ENCODE data around the gene EOMES. TPM values are rescaled to one million over a fixed set of nuclear protein-coding genes. Genes with fewer than 3 reads are reported as not detected.
"Not testable (repeated sequence)": the region's sequence is repeated elsewhere in the genome, so short reads cannot be mapped to it uniquely, and the experiment has no call there.

Gene EOMES
- under 1 TPM in 2 of 4 donors, not detected in 2; 0.15 to 0.67 TPM for total RNA-seq

DNA sequence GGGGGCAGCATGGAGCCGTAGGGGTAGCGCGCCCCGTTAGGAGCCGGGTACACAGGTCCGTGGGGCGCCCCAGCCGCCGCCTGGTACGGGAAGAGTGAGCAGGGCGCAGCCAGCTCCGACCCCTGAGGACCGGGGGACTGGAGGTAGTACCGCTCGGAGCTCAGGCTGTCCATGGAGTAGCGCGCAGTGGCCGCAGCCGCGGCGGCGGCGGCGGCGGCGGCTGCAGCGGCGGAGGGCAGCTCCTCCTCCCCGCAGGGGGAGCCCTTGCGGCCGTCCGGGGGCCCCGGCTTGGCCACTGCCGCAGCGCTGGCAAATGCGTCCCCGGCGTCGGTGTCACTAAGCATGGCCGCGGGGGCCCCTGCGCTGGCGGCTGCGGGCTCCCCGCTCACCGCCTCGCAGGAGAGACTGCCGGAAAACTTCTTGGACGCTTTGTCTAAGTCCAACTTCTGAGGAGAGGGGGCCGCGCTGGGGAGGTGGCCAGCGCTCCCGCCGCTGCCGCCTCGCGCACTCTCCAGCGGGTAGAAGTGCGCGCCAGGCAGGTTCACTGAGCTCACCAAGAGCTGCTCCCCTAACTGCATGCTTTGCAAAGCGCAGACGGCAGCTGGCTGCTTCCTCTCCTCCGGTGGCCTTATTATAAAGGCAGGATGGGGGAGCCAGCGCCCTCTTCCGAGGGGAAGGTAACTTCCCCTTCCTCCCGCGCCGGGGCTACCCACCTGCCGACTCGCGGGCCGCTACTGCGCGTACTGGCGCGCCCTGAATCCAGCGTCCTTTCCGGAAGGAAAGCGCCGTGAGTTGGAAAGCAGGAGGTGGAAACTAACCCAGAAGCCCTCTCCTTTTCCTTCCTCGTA, at the start of gene EOMES:
TSS of gene EOMES (minus strand) at position 607 of the 848 bp plus-strand sequence. CDS start at position 578, 29 bp downstream.
- Histone ChIP-seq H3K4me1 (peaks cover 0 to 42% (median 18%) of the 10 kb centered on the region in 3 donors), H3K27ac (no peak within 1 kb of the TSS), H3K36me3 (no peaks in the 10 kb centered on the region), H3K4me3 (peak within 1 kb of the TSS; percentile 15 to 51), H3K27me3 (peaks cover 100% of the 10 kb centered on the region), H3K9me3 (no peaks in the 10 kb centered on the region)
- TF ChIP-seq EP300 (IDR thresholded peaks at IDR 0.05): no peak
- no peak for TF ChIP-seq POLR2AphosphoS5 (IDR thresholded peaks at IDR 0.05)
- TF ChIP-seq, protein P1, sequence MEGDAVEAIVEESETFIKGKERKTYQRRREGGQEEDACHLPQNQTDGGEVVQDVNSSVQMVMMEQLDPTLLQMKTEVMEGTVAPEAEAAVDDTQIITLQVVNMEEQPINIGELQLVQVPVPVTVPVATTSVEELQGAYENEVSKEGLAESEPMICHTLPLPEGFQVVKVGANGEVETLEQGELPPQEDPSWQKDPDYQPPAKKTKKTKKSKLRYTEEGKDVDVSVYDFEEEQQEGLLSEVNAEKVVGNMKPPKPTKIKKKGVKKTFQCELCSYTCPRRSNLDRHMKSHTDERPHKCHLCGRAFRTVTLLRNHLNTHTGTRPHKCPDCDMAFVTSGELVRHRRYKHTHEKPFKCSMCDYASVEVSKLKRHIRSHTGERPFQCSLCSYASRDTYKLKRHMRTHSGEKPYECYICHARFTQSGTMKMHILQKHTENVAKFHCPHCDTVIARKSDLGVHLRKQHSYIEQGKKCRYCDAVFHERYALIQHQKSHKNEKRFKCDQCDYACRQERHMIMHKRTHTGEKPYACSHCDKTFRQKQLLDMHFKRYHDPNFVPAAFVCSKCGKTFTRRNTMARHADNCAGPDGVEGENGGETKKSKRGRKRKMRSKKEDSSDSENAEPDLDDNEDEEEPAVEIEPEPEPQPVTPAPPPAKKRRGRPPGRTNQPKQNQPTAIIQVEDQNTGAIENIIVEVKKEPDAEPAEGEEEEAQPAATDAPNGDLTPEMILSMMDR (IDR thresholded peaks at IDR 0.05): no peak
- TF ChIP-seq POLR2A (IDR thresholded peaks at IDR 0.05): no peak
- WGBS, 2 donors (ENCODE audit: low coverage in 1 of 2): 0% methylated on average over 1 of the region's 81 CpGs
- ATAC-seq: peak; percentile 50

DNA sequence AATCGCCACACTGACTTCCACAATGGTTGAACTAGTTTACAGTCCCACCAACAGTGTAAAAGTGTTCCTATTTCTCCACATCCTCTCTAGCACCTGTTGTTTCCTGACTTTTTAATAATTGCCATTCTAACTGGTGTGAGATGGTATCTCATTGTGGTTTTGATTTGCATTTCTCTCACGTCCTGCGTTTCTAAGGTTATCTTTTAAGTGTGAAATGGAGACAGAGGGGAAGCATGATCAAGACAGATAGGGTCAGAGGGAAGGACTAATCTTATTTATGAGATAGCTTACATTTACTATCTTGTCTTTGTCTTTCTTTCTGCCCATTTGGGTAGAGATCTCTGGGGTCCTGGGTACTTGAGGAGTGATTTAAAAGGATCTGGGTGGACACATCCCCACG, 48.3 kb upstream of the EOMES start:
- not testable (repeated sequence) for ATAC-seq, H3K27me3 ChIP-seq
- 13 to 30% methylated on average over 2 to 3 of the region's 4 CpGs for WGBS, 2 donors (ENCODE audit: low coverage in 1 of 2)

DNA sequence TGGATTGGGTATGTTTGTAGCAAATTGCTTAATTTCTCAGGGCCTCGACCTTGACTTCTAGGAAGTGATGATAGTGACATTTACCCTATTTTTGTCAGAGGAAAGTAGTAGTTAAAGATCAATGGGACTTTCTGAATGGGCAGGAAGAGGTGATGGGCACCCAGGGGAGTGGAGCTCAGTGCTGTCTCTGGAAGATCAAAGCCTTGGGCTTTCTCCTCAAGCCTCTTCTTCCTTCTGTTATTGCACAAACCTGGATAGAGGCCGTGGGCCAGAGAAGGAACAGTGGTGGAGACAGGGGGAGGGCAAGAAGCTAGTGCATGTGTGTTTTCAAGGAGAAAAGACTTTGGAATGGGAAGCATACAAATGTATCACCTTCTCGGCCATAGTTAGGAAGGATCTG, 44.9 kb upstream of the EOMES start:
- Histone ChIP-seq H3K36me3 (no peaks in the 10 kb centered on the region), H3K9me3 (no peaks in the 10 kb centered on the region), H3K27me3 (no peaks in the 10 kb centered on the region), H3K4me3 (no peak overlapping the region), H3K27ac (no peak overlapping the region), H3K4me1 (no peaks in the 10 kb centered on the region)
- TF ChIP-seq POLR2A (IDR thresholded peaks at IDR 0.05) (no peak), POLR2AphosphoS5 (IDR thresholded peaks at IDR 0.05) (no peak), EP300 (IDR thresholded peaks at IDR 0.05) (no peak)
- TF ChIP-seq, protein P1 (IDR thresholded peaks at IDR 0.05): no peak
- WGBS, 2 donors (ENCODE audit: low coverage in 1 of 2): 34 to 49% methylated on average over 2 to 3 of the region's 3 CpGs
- ATAC-seq: no peak

More for the DNA sequence above, 48.3 kb upstream of the EOMES start:
- not testable (repeated sequence) for H3K27ac ChIP-seq, H3K36me3 ChIP-seq, H3K4me1 ChIP-seq, H3K9me3 ChIP-seq, H3K4me3 ChIP-seq

DNA sequence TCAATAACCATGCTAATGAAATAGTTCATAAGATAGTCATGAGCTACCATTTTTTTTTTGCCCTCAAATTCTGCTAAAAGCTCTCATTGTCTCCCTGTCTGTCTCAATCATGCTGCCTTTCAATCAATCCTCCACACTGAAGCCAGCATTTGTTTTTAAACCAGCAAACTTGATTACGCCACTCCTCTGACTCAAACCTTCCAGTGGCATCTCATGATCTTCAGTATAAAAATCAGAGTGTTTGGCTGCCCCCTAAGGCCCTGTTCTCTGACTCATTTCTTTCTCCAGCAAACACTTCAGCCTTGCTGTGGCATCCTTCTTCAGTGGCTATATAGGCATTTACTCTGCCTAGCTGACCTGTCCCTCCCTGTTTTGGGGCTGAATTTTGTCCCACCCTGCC, 36.0 kb upstream of the EOMES start:
- H3K27ac ChIP-seq: no peak overlapping the region

DNA sequence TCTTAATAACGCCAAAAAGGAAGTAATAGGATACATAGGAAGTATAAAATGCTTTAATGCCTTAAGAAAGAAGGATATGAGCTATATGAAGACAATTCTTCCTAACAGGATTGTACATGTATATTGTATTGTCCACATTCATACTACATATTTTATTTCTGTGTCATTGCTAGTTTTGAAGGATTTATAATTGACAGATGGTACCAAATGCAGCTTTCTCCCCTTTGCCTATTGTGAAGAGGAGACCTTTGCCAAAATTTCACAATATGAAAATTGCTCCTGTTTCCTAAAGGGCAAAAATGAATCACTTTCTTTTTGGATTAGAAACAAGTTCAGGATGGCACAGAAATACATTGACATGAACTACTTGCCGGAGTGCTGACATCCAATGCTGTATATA, 34.8 kb upstream of the EOMES start:
- ATAC-seq: no peak
- no peaks in the 10 kb centered on the region for H3K4me1 ChIP-seq
- 74% methylated on average over 2 of the region's 2 CpGs; no CpG with 5 or more reads in 1 of the 2 donors for WGBS, 2 donors (ENCODE audit: low coverage in 1 of 2)
- H3K9me3 ChIP-seq: no peaks in the 10 kb centered on the region
- H3K4me3 ChIP-seq: no peak overlapping the region
- H3K27me3 ChIP-seq: no peaks in the 10 kb centered on the region
- H3K27ac ChIP-seq: no peak overlapping the region
- H3K36me3 ChIP-seq: no peaks in the 10 kb centered on the region
- TF ChIP-seq POLR2AphosphoS5 (IDR thresholded peaks at IDR 0.05) (no peak), EP300 (IDR thresholded peaks at IDR 0.05) (no peak), POLR2A (IDR thresholded peaks at IDR 0.05) (no peak)
- TF ChIP-seq, protein P1 (IDR thresholded peaks at IDR 0.05): no peak

More for the DNA sequence above, 36.0 kb upstream of the EOMES start:
- H3K4me3 ChIP-seq: no peak overlapping the region
- H3K27me3 ChIP-seq: no peaks in the 10 kb centered on the region
- H3K9me3 ChIP-seq: no peaks in the 10 kb centered on the region
- ATAC-seq: no peak
- H3K4me1 ChIP-seq: no peaks in the 10 kb centered on the region
- TF ChIP-seq POLR2AphosphoS5 (IDR thresholded peaks at IDR 0.05) (no peak), POLR2A (IDR thresholded peaks at IDR 0.05) (no peak), EP300 (IDR thresholded peaks at IDR 0.05) (no peak)
- TF ChIP-seq, protein P1 (IDR thresholded peaks at IDR 0.05): no peak
- WGBS, 2 donors (ENCODE audit: low coverage in 1 of 2): 64 to 71% methylated on average over 1 of the region's 1 CpG
- no peaks in the 10 kb centered on the region for H3K36me3 ChIP-seq

Measured in gastroesophageal sphincter (tissue), 4 donors.